GM12865 (cell line): ENCODE data around the gene CADM2.
"Not testable (repeated sequence)": the region's sequence is repeated elsewhere in the genome, so short reads cannot be mapped to it uniquely, and the experiment has no call there.

Experiments
- DNase-seq: peaks from one replicate; pipeline ENCODE4 v3.0.0; 2010; ENCODE audit warnings: low read depth
- H3K4me3 ChIP-seq: 2 replicates; pipeline ENCODE4 v1.5.1; 2011; ENCODE audit warnings: mild to moderate bottlenecking, low read depth, low read length, control low read depth
- TF ChIP-seq, protein P1 (sequence below): IDR thresholded peaks from 2 replicates; pipeline ENCODE4 v1.5.1; 2011; ENCODE audit warnings: low read length, control low read depth, low read depth, inconsistent platforms; ENCODE audit not compliant: insufficient read depth; ENCODE audit errors: missing control alignments

CADM2 gene

DNA sequence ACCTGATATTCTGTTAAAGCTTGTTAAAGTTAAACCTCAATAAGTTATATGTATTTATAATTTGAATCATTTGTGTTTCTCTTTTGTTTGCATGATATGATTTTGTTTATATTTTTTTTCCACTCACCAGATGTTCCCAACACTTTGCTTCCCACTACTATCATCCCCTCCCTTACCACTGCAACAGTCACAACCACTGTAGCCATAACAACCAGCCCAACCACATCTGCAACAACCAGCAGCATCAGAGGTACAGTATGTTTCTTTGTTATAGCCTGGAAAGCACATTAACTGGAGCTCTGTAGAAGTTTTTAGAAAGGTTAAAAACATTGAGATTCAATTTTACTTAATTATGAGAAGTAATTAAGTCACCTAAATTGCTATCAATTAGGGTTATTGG lies 1020.2 kb downstream of the CADM2 start:
- no peak overlapping the region for H3K4me3 ChIP-seq
- TF ChIP-seq, protein P1, sequence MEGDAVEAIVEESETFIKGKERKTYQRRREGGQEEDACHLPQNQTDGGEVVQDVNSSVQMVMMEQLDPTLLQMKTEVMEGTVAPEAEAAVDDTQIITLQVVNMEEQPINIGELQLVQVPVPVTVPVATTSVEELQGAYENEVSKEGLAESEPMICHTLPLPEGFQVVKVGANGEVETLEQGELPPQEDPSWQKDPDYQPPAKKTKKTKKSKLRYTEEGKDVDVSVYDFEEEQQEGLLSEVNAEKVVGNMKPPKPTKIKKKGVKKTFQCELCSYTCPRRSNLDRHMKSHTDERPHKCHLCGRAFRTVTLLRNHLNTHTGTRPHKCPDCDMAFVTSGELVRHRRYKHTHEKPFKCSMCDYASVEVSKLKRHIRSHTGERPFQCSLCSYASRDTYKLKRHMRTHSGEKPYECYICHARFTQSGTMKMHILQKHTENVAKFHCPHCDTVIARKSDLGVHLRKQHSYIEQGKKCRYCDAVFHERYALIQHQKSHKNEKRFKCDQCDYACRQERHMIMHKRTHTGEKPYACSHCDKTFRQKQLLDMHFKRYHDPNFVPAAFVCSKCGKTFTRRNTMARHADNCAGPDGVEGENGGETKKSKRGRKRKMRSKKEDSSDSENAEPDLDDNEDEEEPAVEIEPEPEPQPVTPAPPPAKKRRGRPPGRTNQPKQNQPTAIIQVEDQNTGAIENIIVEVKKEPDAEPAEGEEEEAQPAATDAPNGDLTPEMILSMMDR = no peak
- DNase-seq = no peak

GRCh38 chr3:85989581-85989980 lies 1030.8 kb downstream of the CADM2 start:
- not testable (repeated sequence) for DNase-seq, H3K4me3 ChIP-seq

- TF ChIP-seq, protein P1 = no peak
- no peak overlapping the region for H3K4me3 ChIP-seq
- no peak for DNase-seq
These were observed 1070.8 kb downstream of the CADM2 start for GRCh38 chr3:86029590-86029989.

- H3K4me3 ChIP-seq = no peak overlapping the region
- DNase-seq = no peak
- TF ChIP-seq, protein P1 = no peak
These were observed 1079.1 kb downstream of the CADM2 start for GRCh38 chr3:86037916-86038315.

GRCh38 chr3:86046436-86047136 lies 1087.8 kb downstream of the CADM2 start:
- TF ChIP-seq, protein P1 = no peak
- no peak overlapping the region for H3K4me3 ChIP-seq
- no peak for DNase-seq

DNA sequence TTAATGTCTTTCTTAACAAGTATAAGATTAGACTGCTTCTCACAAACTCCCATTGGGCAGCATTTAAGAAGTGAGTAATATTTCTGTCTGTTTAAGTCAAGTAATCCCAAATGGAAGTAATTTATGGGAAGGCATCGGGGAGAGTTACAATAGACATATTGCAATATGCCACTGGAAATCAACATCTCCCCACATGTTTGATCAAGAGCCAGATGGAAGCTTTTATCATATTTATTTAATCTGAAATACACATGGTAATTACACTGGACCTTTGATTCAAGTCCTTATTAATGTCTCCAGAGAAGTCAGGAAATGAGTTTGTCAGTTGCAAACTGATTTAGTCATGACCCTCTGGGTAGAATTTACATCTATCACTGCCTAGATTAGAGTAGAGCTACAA lies 1088.4 kb downstream of the CADM2 start:
- TF ChIP-seq, protein P1 = no peak
- no peak overlapping the region for H3K4me3 ChIP-seq
- no peak for DNase-seq

DNA sequence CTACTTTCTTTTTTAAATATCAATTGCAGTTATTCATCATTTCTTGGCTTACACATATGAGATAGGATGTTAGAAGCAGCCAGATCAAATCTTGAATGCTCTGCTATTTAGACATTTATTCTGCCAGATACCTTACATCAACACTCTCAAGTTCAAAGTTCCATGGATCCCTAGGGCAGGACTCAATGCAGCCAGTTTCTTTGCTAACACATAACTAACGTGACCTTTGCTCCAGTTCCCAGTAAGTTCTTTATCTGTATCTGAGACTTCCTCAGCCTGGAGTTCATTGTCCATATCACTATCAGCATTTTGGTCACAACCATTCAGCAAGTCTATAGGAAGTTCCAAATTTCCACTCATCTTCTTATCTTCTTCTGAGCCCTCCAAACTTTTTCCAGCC lies 1092.3 kb downstream of the CADM2 start:
- no peak for DNase-seq
- TF ChIP-seq, protein P1 = no peak
- H3K4me3 ChIP-seq = no peak overlapping the region
